Stimulated activated naive CD4-positive, alpha-beta T cell (primary cell): ENCODE measurements around the gene CEP295NL.
"Not testable (repeated sequence)": the region's sequence is repeated elsewhere in the genome, so short reads cannot be mapped to it uniquely, and the experiment has no call there.

Source experiments
- DNase-seq, 6 experiments: peaks; one replicate each; lab custom pipeline; 2025; lab: John Stamatoyannopoulos, UW

Gene CEP295NL

GRCh38 chr17:78888941-78889518 lies 14.0 kb downstream of the CEP295NL start:
- DNase-seq = no peak

DNA sequence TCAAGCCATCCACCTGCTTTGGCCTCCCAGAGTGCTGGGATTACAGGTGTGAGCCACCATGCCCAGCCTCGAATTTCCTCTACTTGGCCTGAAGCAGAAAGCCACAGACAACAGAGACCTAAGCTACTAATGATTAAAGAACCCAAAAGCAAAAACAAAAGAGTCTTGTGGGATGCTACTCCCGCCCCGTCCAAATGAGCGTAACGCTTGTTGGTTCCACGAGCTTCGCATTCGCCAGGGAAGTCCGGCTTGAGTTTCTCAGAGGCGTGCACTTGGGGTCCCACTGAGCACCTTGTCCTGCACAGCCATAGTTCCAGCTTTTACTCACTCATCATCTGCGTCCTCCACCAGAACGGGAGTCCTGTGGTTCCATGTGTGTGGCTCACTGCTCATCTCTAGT lies 16.0 kb downstream of the CEP295NL start:
- DNase-seq = no peak

DNA sequence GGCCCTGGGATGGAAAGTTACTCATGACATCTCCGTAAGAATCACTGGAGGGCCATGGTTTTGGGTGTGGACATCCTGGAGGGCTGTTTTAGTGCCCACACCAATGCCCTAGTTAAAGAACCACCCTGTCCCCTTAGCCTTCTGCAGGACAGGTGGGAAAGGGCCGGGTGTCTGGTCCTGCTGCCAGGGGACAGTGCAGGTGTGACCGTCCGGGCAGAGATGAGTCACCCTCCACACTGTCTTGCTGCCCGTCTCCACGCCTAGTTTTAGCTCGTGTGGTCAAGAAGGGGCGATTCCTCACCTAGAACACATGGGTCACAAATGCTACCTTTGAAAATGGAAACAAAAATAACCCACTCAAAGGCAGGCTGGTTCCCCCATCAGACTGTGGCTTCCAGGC lies 17.0 kb downstream of the CEP295NL start:
- no peak for DNase-seq

DNA sequence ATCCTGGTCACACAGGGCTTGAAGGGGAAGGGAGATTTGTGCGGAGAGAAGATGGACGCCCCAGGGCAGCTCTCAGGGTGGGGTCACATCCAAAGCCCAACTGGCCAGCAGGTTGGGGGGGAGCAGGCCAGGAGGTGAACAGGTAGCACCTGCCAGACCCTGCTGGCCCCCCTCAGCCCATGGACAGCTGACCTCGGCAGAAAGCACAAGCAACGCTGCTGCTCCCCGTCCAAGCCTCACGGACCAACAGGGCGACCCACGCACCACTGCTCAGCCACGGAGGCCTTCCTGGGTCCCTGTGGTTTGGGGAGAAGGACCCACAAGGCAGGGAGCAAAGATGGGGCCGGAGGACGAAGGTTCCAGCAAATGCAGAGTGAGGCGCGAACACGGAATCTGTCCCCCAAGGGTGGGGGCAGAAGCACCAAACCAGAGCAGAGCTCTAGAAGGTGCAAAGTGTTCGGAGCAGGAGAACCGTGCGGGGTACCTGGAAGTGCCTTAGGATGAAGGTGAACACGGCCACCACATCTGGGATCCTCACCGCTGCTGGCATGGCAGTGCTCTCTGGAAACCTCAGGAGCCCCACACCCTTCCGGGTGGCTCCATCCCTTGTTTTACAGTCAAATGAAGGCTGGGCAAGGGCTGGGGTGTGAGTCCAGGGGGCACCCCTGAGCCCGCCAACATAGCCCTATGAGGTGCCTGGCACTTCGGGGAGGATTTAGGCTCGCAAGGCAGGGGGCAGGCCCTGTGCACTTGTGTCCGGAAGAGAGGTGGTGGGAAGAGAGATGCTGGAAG lies 17.9 kb downstream of the CEP295NL start:
- DNase-seq = no peak

DNA sequence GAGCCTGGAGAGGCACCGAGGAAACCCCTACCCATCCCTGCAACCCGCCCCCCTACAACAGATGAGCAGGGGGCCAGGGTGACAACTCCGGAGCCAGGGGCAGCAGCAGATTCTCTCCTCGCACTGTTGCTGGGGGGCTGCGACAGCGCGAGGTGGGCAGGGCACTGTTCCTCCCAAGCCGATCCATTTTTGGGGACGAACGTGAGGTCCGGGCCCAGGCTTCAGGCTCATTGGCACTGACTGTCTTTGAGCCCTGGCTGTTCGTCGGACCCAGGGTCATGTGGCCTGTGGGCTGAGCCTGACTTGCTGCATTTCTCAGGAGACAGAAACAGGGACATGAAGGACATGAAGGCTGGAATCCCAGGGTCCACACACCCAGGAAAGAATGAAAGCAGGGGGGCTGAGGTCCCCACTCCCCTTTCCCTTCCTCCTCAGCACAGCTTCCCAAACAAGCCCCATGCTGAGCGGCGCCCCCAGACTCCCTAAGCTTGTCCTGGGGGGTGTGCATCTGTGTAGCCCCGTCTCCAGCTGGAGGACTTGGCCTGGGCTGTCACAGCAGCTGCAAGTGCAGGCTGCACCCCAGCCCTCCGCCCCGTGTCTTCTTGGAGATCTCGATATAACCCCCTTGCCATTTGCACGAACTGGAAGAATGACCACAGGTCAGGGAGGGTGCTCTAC lies 18.7 kb downstream of the CEP295NL start:
- no peak for DNase-seq

DNA sequence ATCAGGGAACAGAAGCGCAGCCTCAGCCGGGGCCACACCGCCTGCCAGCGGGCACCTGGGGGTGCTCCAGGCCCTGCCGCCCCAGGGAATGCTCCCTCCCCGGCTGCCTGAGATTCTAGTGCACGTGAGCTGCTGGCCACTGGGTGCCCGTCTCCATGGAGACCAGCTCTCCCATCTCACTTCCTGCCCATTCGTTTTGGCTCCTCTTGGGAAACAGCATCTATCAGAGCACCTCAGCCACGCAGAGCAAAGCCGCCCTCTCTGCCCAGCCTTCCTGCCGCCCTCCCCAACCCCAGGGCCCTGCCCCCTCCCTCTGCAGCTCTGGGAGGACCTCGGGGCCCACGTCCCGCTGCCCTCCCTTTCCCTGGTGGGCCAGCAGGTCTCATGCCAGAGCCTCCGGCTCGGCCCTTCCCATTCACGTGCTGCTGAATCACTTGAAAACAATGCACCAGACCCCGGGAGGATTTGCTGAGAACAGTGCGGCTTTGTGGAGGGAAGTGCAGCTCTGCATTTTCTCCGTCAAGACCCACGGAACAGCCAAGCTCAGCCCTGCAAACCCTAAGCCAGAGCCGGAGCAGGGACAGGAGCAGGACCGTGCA lies 19.4 kb downstream of the CEP295NL start:
- DNase-seq = peak in 2 of 6 experiments; percentile 5 to 12

GRCh38 chr17:78883089-78883532 lies 19.9 kb downstream of the CEP295NL start:
- no peak for DNase-seq

GRCh38 chr17:78882540-78883088 lies 20.4 kb downstream of the CEP295NL start:
- no peak for DNase-seq

DNA sequence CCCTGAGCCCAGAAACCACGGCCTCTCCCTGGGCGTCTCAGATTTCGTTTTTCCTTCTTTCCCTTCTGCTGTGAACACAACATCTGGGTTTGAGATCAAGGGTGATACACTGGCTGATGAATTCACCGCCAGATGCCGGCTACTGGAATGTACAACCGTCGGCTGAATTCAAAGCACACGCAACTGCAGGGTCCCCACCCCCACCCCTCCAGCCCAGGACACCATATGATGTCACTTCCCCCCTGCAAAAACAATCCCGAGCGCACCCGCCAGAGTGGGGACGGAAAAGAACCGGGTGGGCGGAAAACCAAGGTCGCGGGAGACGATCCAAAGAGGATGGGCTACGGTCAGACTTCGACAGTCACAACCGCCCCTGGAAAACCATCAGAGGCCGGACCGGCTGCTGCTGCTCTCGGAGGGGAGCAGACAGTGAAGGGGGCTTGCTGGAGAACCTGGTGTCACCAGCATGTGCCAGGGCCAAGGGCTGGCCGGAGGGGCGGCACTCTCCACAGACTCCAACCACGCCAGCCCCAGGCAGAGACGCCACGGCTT lies 23.3 kb downstream of the CEP295NL start:
- peak in 4 of 6 experiments; percentile 10 to 41 (median 35) for DNase-seq

- DNase-seq = no peak
Measured at GRCh38 chr17:78878871-78879527, 24.0 kb downstream of the CEP295NL start.

- no peak for DNase-seq
Measured at GRCh38 chr17:78878261-78878660, 24.7 kb downstream of the CEP295NL start.

GRCh38 chr17:78876954-78877517 lies 26.0 kb downstream of the CEP295NL start:
- not testable (repeated sequence) for DNase-seq

- no peak for DNase-seq
Measured at GRCh38 chr17:78876094-78876597, 26.9 kb downstream of the CEP295NL start.

- no peak for DNase-seq
Measured at GRCh38 chr17:78875363-78876093, 27.5 kb downstream of the CEP295NL start.

GRCh38 chr17:78873519-78874340 lies 29.3 kb downstream of the CEP295NL start:
- no peak for DNase-seq

DNA sequence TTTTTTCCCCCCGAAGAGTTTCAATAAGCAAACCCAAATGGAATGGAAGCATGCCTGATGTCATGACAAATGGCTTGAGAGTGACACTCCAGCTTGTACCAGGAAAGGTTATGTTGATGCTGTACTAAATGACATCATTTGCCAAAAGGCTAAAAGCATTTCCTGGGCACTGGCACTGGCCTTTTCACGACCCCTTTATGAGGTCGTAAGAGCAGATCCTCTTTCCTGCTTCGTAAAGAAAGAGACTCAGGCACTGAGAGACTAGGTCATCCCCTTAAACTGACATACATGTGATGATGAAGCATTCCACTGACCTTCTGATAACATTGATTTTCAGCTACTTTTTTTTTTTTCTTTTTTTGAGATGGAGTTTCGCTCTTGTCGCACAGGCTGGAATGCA lies 30.5 kb downstream of the CEP295NL start:
- no peak for DNase-seq

- no peak for DNase-seq
Measured at GRCh38 chr17:78870621-78871020, 32.4 kb downstream of the CEP295NL start.

GRCh38 chr17:78868391-78868790 lies 34.6 kb downstream of the CEP295NL start:
- DNase-seq = no peak

GRCh38 chr17:78867046-78867445 lies 36.0 kb downstream of the CEP295NL start:
- not testable (repeated sequence) for DNase-seq
